Loucy (cell line): ENCODE measurements around the gene AVL9.

Source experiments
- H2AFZ ChIP-seq: fragments of 200-600 bp; sonication (generic); 2 replicates; pipeline ENCODE4 v1.6.0; 2016; ENCODE audit warnings: antibody characterized with exemption, mild to moderate bottlenecking, low read length, moderate library complexity
- H3F3A ChIP-seq: fragments of 200-600 bp; 2 replicates; pipeline ENCODE4 v1.6.0; 2016; ENCODE audit warnings: antibody characterized with exemption, low read depth, mild to moderate bottlenecking
- H3K27me3 ChIP-seq: fragments of 200-600 bp; sonication (generic); 2 replicates; pipeline ENCODE4 v1.6.1; 2014; ENCODE audit warnings: low read length, mild to moderate bottlenecking; ENCODE audit not compliant: insufficient read depth, poor library complexity, severe bottlenecking
- H3K36me3 ChIP-seq: fragments of 200-600 bp; sonication (generic); 2 replicates; pipeline ENCODE4 v1.6.1; 2016; ENCODE audit warnings: low read length; ENCODE audit not compliant: insufficient read depth
- H3K4me1 ChIP-seq: fragments of 200-600 bp; sonication (generic); 2 replicates; pipeline ENCODE4 v1.5.1; 2014; ENCODE audit warnings: low read length, mild to moderate bottlenecking; ENCODE audit not compliant: insufficient read depth, poor library complexity, severe bottlenecking
- H3K4me2 ChIP-seq: fragments of 200-600 bp; sonication (generic); 2 replicates; pipeline ENCODE4 v1.6.0; 2014; ENCODE audit warnings: antibody characterized with exemption, low read length, low read depth, mild to moderate bottlenecking; ENCODE audit not compliant: poor library complexity, severe bottlenecking
- H3K4me3 ChIP-seq: fragments of 200-600 bp; sonication (generic); 2 replicates; pipeline ENCODE4 v1.5.1; 2014; ENCODE audit warnings: low read length, mild to moderate bottlenecking, mixed read lengths; ENCODE audit not compliant: poor library complexity, severe bottlenecking
- H3K79me2 ChIP-seq: fragments of 200-600 bp; sonication (generic); 2 replicates; pipeline ENCODE4 v1.6.1; 2014; ENCODE audit warnings: low read length; ENCODE audit not compliant: insufficient read depth
- H3K9ac ChIP-seq: fragments of 200-600 bp; sonication (generic); 2 replicates; pipeline ENCODE4 v1.6.0; 2014; ENCODE audit warnings: mild to moderate bottlenecking, low read depth, low read length, moderate library complexity; ENCODE audit not compliant: poor library complexity, severe bottlenecking
- H3K9me2 ChIP-seq: fragments of 200-600 bp; sonication (generic); replicated peaks from 2 replicates; pipeline ENCODE4 v1.6.1; 2016; ENCODE audit warnings: low read depth, low read length, mixed read lengths
- H3K9me3 ChIP-seq: fragments of 200-600 bp; sonication (generic); 2 replicates; pipeline ENCODE4 v1.6.1; 2014; ENCODE audit warnings: mild to moderate bottlenecking, antibody characterized with exemption, low read length, low read depth; ENCODE audit not compliant: insufficient read depth
- H4K20me1 ChIP-seq: fragments of 200-600 bp; sonication (generic); 2 replicates; pipeline ENCODE4 v1.6.0; 2014; ENCODE audit warnings: antibody characterized with exemption, low read length, mild to moderate bottlenecking; ENCODE audit not compliant: insufficient read depth, poor library complexity, severe bottlenecking
- EZH2phosphoT487 ChIP-seq: fragments of 200-600 bp; IDR thresholded peaks from 2 replicates; pipeline ENCODE4 v1.6.1; 2018; ENCODE audit warnings: antibody characterized with exemption, mild to moderate bottlenecking, moderate library complexity, borderline replicate concordance
- TF ChIP-seq, protein P1 (sequence below): fragments of 200-600 bp; sonication (generic); conservative IDR thresholded peaks from 2 replicates; pipeline ENCODE4 v1.5.1; 2014; ENCODE audit warnings: mild to moderate bottlenecking, antibody characterized with exemption, low read length

AVL9 gene

GRCh38 chr7:32583791-32584190 lies 88.5 kb downstream of the AVL9 start:
- H3K4me2 ChIP-seq, result no peak overlapping the region
- H3K9me3 ChIP-seq, result no peaks in the 10 kb centered on the region
- H3K9ac ChIP-seq, result no peak overlapping the region
- no peak overlapping the region for H3K4me3 ChIP-seq
- H3K36me3 ChIP-seq, result peaks cover 69% of the 10 kb centered on the region
- H3K9me2 ChIP-seq, result no peaks in the 10 kb centered on the region
- H3F3A ChIP-seq, result peaks cover 8% of the 10 kb centered on the region
- no peaks in the 10 kb centered on the region for H3K79me2 ChIP-seq
- H4K20me1 ChIP-seq, result no peaks in the 10 kb centered on the region
- peaks cover 28% of the 10 kb centered on the region for H3K4me1 ChIP-seq
- H2AFZ ChIP-seq, result no peak overlapping the region
- TF ChIP-seq, protein P1, sequence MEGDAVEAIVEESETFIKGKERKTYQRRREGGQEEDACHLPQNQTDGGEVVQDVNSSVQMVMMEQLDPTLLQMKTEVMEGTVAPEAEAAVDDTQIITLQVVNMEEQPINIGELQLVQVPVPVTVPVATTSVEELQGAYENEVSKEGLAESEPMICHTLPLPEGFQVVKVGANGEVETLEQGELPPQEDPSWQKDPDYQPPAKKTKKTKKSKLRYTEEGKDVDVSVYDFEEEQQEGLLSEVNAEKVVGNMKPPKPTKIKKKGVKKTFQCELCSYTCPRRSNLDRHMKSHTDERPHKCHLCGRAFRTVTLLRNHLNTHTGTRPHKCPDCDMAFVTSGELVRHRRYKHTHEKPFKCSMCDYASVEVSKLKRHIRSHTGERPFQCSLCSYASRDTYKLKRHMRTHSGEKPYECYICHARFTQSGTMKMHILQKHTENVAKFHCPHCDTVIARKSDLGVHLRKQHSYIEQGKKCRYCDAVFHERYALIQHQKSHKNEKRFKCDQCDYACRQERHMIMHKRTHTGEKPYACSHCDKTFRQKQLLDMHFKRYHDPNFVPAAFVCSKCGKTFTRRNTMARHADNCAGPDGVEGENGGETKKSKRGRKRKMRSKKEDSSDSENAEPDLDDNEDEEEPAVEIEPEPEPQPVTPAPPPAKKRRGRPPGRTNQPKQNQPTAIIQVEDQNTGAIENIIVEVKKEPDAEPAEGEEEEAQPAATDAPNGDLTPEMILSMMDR, result no peak
- no peak for TF ChIP-seq EZH2phosphoT487
- no peaks in the 10 kb centered on the region for H3K27me3 ChIP-seq

- Histone ChIP-seq H3F3A (peaks cover 11% of the 10 kb centered on the region), H3K79me2 (no peaks in the 10 kb centered on the region), H3K4me1 (peaks cover 43% of the 10 kb centered on the region), H3K9ac (no peak overlapping the region), H3K27me3 (no peaks in the 10 kb centered on the region), H3K4me2 (no peak overlapping the region), H3K4me3 (no peak overlapping the region), H3K36me3 (peaks cover 46% of the 10 kb centered on the region; the same call in 1 of the 2 replicates), H3K9me2 (no peaks in the 10 kb centered on the region), H3K9me3 (no peaks in the 10 kb centered on the region), H4K20me1 (no peaks in the 10 kb centered on the region), H2AFZ (no peak overlapping the region)
- TF ChIP-seq, protein P1, result no peak
- no peak for TF ChIP-seq EZH2phosphoT487
Measured at GRCh38 chr7:32586291-32587221, 91.3 kb downstream of the AVL9 start.

DNA sequence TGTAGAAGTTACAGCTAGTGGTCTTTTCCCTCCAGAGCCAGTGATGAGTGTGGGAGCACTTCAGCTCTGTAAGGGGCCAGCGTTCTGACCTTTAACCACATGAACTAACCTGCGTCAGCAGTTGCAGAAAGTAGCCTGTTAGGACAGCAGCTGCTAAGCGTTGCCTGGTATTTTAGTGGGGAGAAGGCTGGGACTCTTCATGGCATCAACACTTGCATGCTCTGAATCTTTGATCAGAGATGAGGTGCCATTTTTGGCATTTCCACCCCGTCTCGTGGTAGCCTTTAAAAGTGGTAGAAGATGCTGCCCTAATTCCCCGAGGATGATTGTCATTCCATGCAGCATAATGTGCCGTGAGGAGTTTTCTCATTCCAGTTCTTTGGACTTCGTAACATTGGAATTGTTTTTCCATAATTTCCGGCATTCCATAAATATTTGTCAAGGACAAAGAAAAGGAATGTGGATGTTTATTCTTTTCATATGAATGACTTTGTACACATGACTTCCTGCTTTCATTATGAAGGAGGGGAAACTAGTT lies 92.2 kb downstream of the AVL9 start:
- Histone ChIP-seq H3K9me3 (no peaks in the 10 kb centered on the region), H3K36me3 (peaks cover 39% of the 10 kb centered on the region; the same call in 1 of the 2 replicates), H3F3A (peaks cover 11% of the 10 kb centered on the region), H3K79me2 (no peaks in the 10 kb centered on the region), H4K20me1 (no peaks in the 10 kb centered on the region), H2AFZ (no peak overlapping the region), H3K4me1 (peaks cover 50% of the 10 kb centered on the region), H3K9me2 (no peaks in the 10 kb centered on the region), H3K27me3 (no peaks in the 10 kb centered on the region), H3K4me3 (no peak overlapping the region), H3K9ac (peak overlapping the region; percentile 62), H3K4me2 (peak overlapping the region; percentile 64)
- TF ChIP-seq EZH2phosphoT487, result no peak
- TF ChIP-seq, protein P1, result no peak
